GM19372 (cell line): Measurements from ENCODE around the gene SLC4A1.

ENCODE experiments used
- ATAC-seq: cut with Tn5 transposase; IDR thresholded peaks from one replicate; pipeline ENCODE4 v1.9.1; 2021; ENCODE audit warnings: mild to moderate bottlenecking, low read depth, moderate library complexity; ENCODE audit not compliant: unreplicated experiment

SLC4A1 gene

GRCh38 chr17:44267818-44268490 lies at the start of gene SLC4A1:
TSS of gene SLC4A1 (minus strand) at chr17:44268135. CDS start at chr17:44262866, 5,269 bp downstream.
- no peak for ATAC-seq

GRCh38 chr17:44317545-44317944 lies 49.6 kb upstream of the SLC4A1 start:
- no peak for ATAC-seq

- ATAC-seq = no peak
Observed at GRCh38 chr17:44315760-44316731, 48.1 kb upstream of the SLC4A1 start.

GRCh38 chr17:44314869-44315661 lies 47.1 kb upstream of the SLC4A1 start:
- no peak for ATAC-seq

GRCh38 chr17:44314524-44314868 lies 46.6 kb upstream of the SLC4A1 start:
- no peak for ATAC-seq

GRCh38 chr17:44314031-44314430 lies 46.1 kb upstream of the SLC4A1 start:
- no peak for ATAC-seq

- no peak for ATAC-seq
Observed at GRCh38 chr17:44312396-44313104, 44.6 kb upstream of the SLC4A1 start.

GRCh38 chr17:44311562-44312181 lies 43.7 kb upstream of the SLC4A1 start:
- ATAC-seq = no peak

GRCh38 chr17:44310609-44311376 lies 42.9 kb upstream of the SLC4A1 start:
- ATAC-seq = no peak

GRCh38 chr17:44310188-44310587 lies 42.3 kb upstream of the SLC4A1 start:
- no peak for ATAC-seq

- no peak for ATAC-seq
Observed at GRCh38 chr17:44309472-44309871, 41.5 kb upstream of the SLC4A1 start.

- no peak for ATAC-seq
Observed at GRCh38 chr17:44308865-44309264, 40.9 kb upstream of the SLC4A1 start.

- no peak for ATAC-seq
Observed at GRCh38 chr17:44308320-44308818, 40.4 kb upstream of the SLC4A1 start, which contains the start of gene RUNDC3A. TSS of gene RUNDC3A (plus strand) at chr17:44308601. CDS start at chr17:44308833, 232 bp downstream.

- no peak for ATAC-seq
Observed at GRCh38 chr17:44307387-44308186, 39.7 kb upstream of the SLC4A1 start.

GRCh38 chr17:44304651-44305050 lies 36.7 kb upstream of the SLC4A1 start:
- ATAC-seq = no peak

GRCh38 chr17:44297975-44298374 lies 30.0 kb upstream of the SLC4A1 start:
- ATAC-seq = no peak

GRCh38 chr17:44293509-44294226 lies 25.7 kb upstream of the SLC4A1 start:
- no peak for ATAC-seq
